Measurements from ENCODE around the gene KRT80. TPM values are rescaled to one million over a fixed set of nuclear protein-coding genes. Genes with fewer than 3 reads are reported as not detected.
A peak's percentile ranks its signal among the peaks of the same experiment; 100 is the strongest.

Gene KRT80
- polyA plus RNA-seq, 2 of the 4 experiments (the other 2 are of a cell fraction) = 38.3 to 63.1 TPM

DNA sequence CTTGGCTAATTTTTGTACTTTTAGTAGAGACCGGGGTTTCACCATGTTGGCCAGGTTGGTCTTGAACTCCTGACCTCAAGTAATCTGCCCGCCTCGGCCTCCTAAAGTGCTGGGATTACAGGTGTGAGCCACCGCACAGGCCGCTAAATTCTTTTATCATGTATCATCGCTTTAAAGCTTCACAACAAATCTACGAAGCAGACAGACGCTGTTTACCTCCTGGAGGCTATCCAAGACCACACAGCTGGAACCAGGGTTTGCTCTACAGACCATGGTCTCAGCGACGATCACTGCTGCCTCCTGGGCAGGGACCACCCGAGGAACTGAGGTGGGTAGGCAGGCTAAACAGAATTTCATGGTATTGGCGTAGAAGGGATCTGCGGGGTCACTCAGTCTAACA, 27.2 kb downstream of the KRT80 start:
- CTCF ChIA-PET = interaction anchor here (0.9 kb wide), 1 partner anchor 7 kb away, joined by 3 read pairs; no protein-coding TSS in a partner anchor
- DNase-seq (ENCODE audit: low read depth in 1 of 2, low spot score in 1 of 2) (peak in 1 of 2 experiments; percentile 89), ATAC-seq (peak in 1 of 2 experiments; percentile 41; a peak in 3 of 6 replicates), FAIRE-seq (no peak)
- H3K27ac ChIP-seq = peak overlapping the region; percentile 96 to 100
- H3K4me1 ChIP-seq = peaks cover 80% of the 10 kb centered on the region
- H3K4me2 ChIP-seq = peak overlapping the region; percentile 41
- 16% methylated on average over 13 of the region's 13 CpGs for WGBS (ENCODE audit: missing lambda C conversion rate)
- H3K4me3 ChIP-seq = no peak overlapping the region
- 0 out of 3 replicates have a peak, but pooled peaks cover under 1% of the 10 kb centered on the region for H3K9me3 ChIP-seq
- POLR2A ChIA-PET = interaction anchor here (1.3 kb wide), 1 partner anchor 22 kb away, joined by 4 read pairs; no protein-coding TSS in a partner anchor
- TF ChIP-seq, protein P1, sequence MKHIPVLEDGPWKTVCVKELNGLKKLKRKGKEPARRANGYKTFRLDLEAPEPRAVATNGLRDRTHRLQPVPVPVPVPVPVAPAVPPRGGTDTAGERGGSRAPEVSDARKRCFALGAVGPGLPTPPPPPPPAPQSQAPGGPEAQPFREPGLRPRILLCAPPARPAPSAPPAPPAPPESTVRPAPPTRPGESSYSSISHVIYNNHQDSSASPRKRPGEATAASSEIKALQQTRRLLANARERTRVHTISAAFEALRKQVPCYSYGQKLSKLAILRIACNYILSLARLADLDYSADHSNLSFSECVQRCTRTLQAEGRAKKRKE (CRISPR knock-in tag; IDR thresholded peaks at IDR 0.05; ENCODE audit: low read depth) = no peak
- TF ChIP-seq, protein P2, sequence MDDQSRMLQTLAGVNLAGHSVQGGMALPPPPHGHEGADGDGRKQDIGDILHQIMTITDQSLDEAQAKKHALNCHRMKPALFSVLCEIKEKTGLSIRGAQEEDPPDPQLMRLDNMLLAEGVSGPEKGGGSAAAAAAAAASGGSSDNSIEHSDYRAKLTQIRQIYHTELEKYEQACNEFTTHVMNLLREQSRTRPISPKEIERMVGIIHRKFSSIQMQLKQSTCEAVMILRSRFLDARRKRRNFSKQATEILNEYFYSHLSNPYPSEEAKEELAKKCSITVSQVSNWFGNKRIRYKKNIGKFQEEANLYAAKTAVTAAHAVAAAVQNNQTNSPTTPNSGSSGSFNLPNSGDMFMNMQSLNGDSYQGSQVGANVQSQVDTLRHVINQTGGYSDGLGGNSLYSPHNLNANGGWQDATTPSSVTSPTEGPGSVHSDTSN (IDR thresholded peaks at IDR 0.05) = peak; percentile 84
- TF ChIP-seq JUNB (IDR thresholded peaks at IDR 0.05) (peak; percentile 78), JUN (IDR thresholded peaks at IDR 0.05) (peak; percentile 58 to 80; a peak in 3 of 5 replicates), GATA3 (IDR thresholded peaks at IDR 0.05; ENCODE audit: borderline replicate concordance) (peak; percentile 95), EP300 (IDR thresholded peaks at IDR 0.05) (peak; percentile 91; a peak in 4 of 5 replicates), HEYL (CRISPR knock-in tag; IDR thresholded peaks at IDR 0.05) (0 out of 2 replicates have a peak, but pooled peaks have one; percentile 6), NR3C1 (IDR thresholded peaks at IDR 0.05) (no peak), CEBPB (IDR thresholded peaks at IDR 0.05) (peak in 1 of 2 experiments; percentile 62; a peak in 2 of 4 replicates), CBX2 (IDR thresholded peaks at IDR 0.05; ENCODE audit: borderline replicate concordance, low read depth) (no peak), SREBF2 (IDR thresholded peaks at IDR 0.05) (no peak), FOSL2 (IDR thresholded peaks at IDR 0.05) (peak; percentile 80), FOSL2 (CRISPR knock-in tag; IDR thresholded peaks at IDR 0.05) (peak; percentile 85)
- TF ChIP-seq, protein P3, sequence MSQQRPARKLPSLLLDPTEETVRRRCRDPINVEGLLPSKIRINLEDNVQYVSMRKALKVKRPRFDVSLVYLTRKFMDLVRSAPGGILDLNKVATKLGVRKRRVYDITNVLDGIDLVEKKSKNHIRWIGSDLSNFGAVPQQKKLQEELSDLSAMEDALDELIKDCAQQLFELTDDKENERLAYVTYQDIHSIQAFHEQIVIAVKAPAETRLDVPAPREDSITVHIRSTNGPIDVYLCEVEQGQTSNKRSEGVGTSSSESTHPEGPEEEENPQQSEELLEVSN (IDR thresholded peaks at IDR 0.05; ENCODE audit: borderline replicate concordance, low read depth) = peak; percentile 29; the same call in 1 of the 2 replicates
- TF ChIP-seq, protein P4, sequence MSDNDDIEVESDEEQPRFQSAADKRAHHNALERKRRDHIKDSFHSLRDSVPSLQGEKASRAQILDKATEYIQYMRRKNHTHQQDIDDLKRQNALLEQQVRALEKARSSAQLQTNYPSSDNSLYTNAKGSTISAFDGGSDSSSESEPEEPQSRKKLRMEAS (IDR thresholded peaks at IDR 0.05) = peak; percentile 86
- TF ChIP-seq, protein P5, sequence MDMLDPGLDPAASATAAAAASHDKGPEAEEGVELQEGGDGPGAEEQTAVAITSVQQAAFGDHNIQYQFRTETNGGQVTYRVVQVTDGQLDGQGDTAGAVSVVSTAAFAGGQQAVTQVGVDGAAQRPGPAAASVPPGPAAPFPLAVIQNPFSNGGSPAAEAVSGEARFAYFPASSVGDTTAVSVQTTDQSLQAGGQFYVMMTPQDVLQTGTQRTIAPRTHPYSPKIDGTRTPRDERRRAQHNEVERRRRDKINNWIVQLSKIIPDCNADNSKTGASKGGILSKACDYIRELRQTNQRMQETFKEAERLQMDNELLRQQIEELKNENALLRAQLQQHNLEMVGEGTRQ (IDR thresholded peaks at IDR 0.05) = no peak

DNA sequence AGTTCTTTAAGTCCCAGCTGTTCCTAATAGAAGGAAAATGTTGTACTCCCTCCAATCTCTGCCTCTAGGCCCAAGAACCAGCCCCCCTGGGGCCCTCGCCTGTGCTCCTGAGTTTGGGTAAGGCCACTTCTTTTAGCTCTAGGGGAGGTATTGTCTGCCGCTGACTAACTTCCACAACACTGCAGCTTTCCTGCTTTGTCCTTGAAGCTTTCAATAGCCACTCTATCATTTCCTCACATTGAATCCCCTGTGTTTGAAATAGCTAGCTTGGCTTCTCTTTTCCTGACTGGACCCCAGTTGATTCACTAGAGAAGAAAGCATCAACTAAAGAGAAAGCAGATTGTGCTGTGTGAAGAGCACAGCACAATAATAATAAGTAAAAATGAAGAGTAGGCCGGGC, 28.8 kb downstream of the KRT80 start:
- WGBS (ENCODE audit: missing lambda C conversion rate) = 90% methylated on average over 3 of the region's 3 CpGs
- TF ChIP-seq EHF (CRISPR knock-in tag; IDR thresholded peaks at IDR 0.05) (no peak), NPAS2 (CRISPR knock-in tag; IDR thresholded peaks at IDR 0.05; ENCODE audit: borderline replicate concordance) (no peak), SREBF2 (IDR thresholded peaks at IDR 0.05) (no peak), ZSCAN20 (CRISPR knock-in tag; IDR thresholded peaks at IDR 0.05) (no peak), PHF8 (IDR thresholded peaks at IDR 0.05; ENCODE audit: borderline replicate concordance, low read depth) (no peak), HDAC2 (IDR thresholded peaks at IDR 0.05) (no peak), CHD4 (IDR thresholded peaks at IDR 0.05; ENCODE audit: borderline replicate concordance) (no peak)
- TF ChIP-seq, protein P6, sequence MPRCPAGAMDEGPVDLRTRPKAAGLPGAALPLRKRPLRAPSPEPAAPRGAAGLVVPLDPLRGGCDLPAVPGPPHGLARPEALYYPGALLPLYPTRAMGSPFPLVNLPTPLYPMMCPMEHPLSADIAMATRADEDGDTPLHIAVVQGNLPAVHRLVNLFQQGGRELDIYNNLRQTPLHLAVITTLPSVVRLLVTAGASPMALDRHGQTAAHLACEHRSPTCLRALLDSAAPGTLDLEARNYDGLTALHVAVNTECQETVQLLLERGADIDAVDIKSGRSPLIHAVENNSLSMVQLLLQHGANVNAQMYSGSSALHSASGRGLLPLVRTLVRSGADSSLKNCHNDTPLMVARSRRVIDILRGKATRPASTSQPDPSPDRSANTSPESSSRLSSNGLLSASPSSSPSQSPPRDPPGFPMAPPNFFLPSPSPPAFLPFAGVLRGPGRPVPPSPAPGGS (IDR thresholded peaks at IDR 0.05) = no peak
- ChIA-PET POLR2A (no interaction called here), CTCF (interaction anchor here (1.2 kb wide), 1 partner anchor 420 kb away, joined by 3 read pairs; no protein-coding TSS in a partner anchor)
- H3K27ac ChIP-seq = peak overlapping the region; percentile 96 to 100
- H3K4me1 ChIP-seq = peaks cover 63% of the 10 kb centered on the region
- H3K9me3 ChIP-seq = 0 out of 3 replicates have a peak, but pooled peaks cover 3% of the 10 kb centered on the region
- no peak overlapping the region for H3K4me3 ChIP-seq
- no peak overlapping the region for H3K4me2 ChIP-seq
- ATAC-seq (no peak), FAIRE-seq (no peak), DNase-seq (ENCODE audit: low read depth in 1 of 2, low spot score in 1 of 2) (no peak)
